Lung (tissue), 10 donors: ENCODE data around the gene U2AF1. TPM values are rescaled to one million over a fixed set of nuclear protein-coding genes. Genes with fewer than 3 reads are reported as not detected.
"Not testable (repeated sequence)": the region's sequence is repeated elsewhere in the genome, so short reads cannot be mapped to it uniquely, and the experiment has no call there.

Experiments used
- ATAC-seq: fragments of 200-7000 bp; cut with Tn5 transposase; one replicate; pipeline ENCODE4 v1.9.1; 2020; ENCODE audit warnings: moderate number of reproducible peaks; ENCODE audit not compliant: insufficient read depth, low FRiP score
- DNase-seq, 3 donors: peaks; one replicate each; pipeline ENCODE4 v3.0.0-alpha.2; 2013 to 2017
- H3K27ac ChIP-seq, 2 donors: one replicate each; pipeline ENCODE4 v1.5.1; 2013; ENCODE audit warnings: mild to moderate bottlenecking in 2 of 2, moderate library complexity in 2 of 2, control low read depth in 1 of 2, inconsistent platforms in 1 of 2, low read depth in 1 of 2, low read length in 1 of 2
- H3K27me3 ChIP-seq, 3 donors: one replicate each; pipeline ENCODE4 v1.5.1; 2013; ENCODE audit warnings: low read length in 2 of 3; ENCODE audit not compliant: control insufficient read depth in 3 of 3, insufficient read depth in 3 of 3
- H3K36me3 ChIP-seq, 4 donors: one replicate each; pipeline ENCODE4 v1.5.1; 2013; ENCODE audit warnings: low read length in 4 of 4, mild to moderate bottlenecking in 1 of 4, moderate library complexity in 1 of 4; ENCODE audit not compliant: control insufficient read depth in 4 of 4, insufficient read depth in 4 of 4
- H3K4me1 ChIP-seq, 5 donors: one replicate each; pipeline ENCODE4 v1.5.1; 2013; ENCODE audit warnings: low read length in 5 of 5, mild to moderate bottlenecking in 2 of 5, moderate library complexity in 1 of 5; ENCODE audit not compliant: control insufficient read depth in 5 of 5, insufficient read depth in 5 of 5
- H3K4me3 ChIP-seq: one replicate; pipeline ENCODE4 v1.5.1; 2013; ENCODE audit warnings: mild to moderate bottlenecking, control low read depth, moderate library complexity
- H3K9ac ChIP-seq, 2 donors: one replicate each; pipeline ENCODE4 v1.5.1; 2013; ENCODE audit warnings: low read length in 2 of 2, control low read depth in 1 of 2; ENCODE audit not compliant: insufficient read depth in 1 of 2
- H3K9me3 ChIP-seq, 4 donors: one replicate each; pipeline ENCODE4 v1.5.1; 2013; ENCODE audit warnings: low read length in 3 of 4, mild to moderate bottlenecking in 1 of 4, moderate library complexity in 1 of 4; ENCODE audit not compliant: control insufficient read depth in 4 of 4, insufficient read depth in 3 of 4
- WGBS, 2 donors: extraction: QIAGEN DNeasy Blood & Tissue Kit; methylation state at CpG; one replicate each; pipeline ENCODE4 v1.1.7; 2013; 5-methylcytosine and 5-hydroxymethylcytosine counted together
- polyA plus RNA-seq, 2 donors: library from polyadenylated mRNA; stranded (reverse); fragments of 200-250 nt; gene quantifications; one replicate each; pipeline ENCODE4 v1.2.1, GENCODE V29; 2013
- total RNA-seq, 2 donors: library from RNA; depleted of rRNA in 1 of 2; stranded (reverse); fragments of >200 nt in 1 of 2; gene quantifications; one replicate each; pipeline ENCODE4 v1.2.1, GENCODE V29; 2014 to 2021
- donor health status: Bipolar disorder and iron deficiency.
- donor health status: healthy.
- donor health status: DM: yes; HTN: yes; CAD: no.

The U2AF1 gene
- total and polyA plus RNA-seq, 4 donors: 18.6 to 87.3 (median 60.0) TPM

GRCh38 chr21:43075170-43076022 lies 32.0 kb downstream of the U2AF1 start, which contains the start of gene CBS:
CBS (minus strand) TSS chr21:43075835; CDS start chr21:43072193, 3,642 bp downstream.
- not testable (repeated sequence) for H3K36me3 ChIP-seq, H3K27ac ChIP-seq, H3K4me3 ChIP-seq, H3K9me3 ChIP-seq, H3K27me3 ChIP-seq, H3K9ac ChIP-seq, H3K4me1 ChIP-seq, DNase-seq
- peak; percentile 27 for ATAC-seq
- no CpG with 5 or more reads among the region's 84 CpGs for WGBS, 2 donors

GRCh38 chr21:43074401-43075169 lies 32.8 kb downstream of the U2AF1 start:
- not testable (repeated sequence) for H3K27ac ChIP-seq, H3K36me3 ChIP-seq, H3K4me3 ChIP-seq, H3K9me3 ChIP-seq, DNase-seq, H3K27me3 ChIP-seq, H3K4me1 ChIP-seq, H3K9ac ChIP-seq
- no CpG with 5 or more reads among the region's 74 CpGs for WGBS, 2 donors
- peak; percentile 34 for ATAC-seq

DNA sequence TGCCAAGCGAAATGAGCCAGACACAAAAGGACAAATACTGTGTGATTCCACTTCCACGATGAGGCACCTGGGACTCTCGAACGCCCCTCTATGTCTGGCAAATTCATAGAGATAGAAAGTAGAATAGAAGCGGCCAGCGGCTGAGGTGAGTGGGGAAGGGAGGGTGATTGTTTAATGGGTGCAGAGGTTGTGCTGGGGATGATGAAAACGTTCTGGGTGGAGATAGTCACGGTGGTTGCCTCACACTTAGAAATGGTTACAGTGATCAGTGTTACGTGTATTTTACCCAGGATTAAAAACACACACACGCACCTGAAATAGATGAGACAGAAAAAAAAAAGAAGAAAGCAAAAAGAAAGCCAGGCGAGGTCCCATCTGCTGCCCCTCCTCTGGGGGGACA lies 34.6 kb downstream of the U2AF1 start:
- not testable (repeated sequence) for H3K4me3 ChIP-seq, DNase-seq, H3K27me3 ChIP-seq, ATAC-seq, H3K27ac ChIP-seq, H3K9ac ChIP-seq, H3K9me3 ChIP-seq, H3K4me1 ChIP-seq, H3K36me3 ChIP-seq
- no CpG with 5 or more reads among the region's 11 CpGs for WGBS, 2 donors

- not testable (repeated sequence) for H3K4me1 ChIP-seq, H3K27me3 ChIP-seq, H3K9me3 ChIP-seq, ATAC-seq, H3K27ac ChIP-seq, H3K9ac ChIP-seq, H3K4me3 ChIP-seq, H3K36me3 ChIP-seq, DNase-seq
- WGBS, 2 donors: 100% methylated on average over 1 of the region's 10 CpGs; no CpG with 5 or more reads in 1 of the 2 donors
Measured at GRCh38 chr21:43069682-43070081, 37.7 kb downstream of the U2AF1 start.

- not testable (repeated sequence) for H3K9me3 ChIP-seq, H3K36me3 ChIP-seq, ATAC-seq, H3K27me3 ChIP-seq, H3K4me3 ChIP-seq, H3K4me1 ChIP-seq, H3K9ac ChIP-seq, DNase-seq, H3K27ac ChIP-seq
- WGBS, 2 donors: 89 to 100% methylated on average over 1 to 4 of the region's 12 CpGs
Measured at GRCh38 chr21:43068065-43068464, 39.3 kb downstream of the U2AF1 start.

DNA sequence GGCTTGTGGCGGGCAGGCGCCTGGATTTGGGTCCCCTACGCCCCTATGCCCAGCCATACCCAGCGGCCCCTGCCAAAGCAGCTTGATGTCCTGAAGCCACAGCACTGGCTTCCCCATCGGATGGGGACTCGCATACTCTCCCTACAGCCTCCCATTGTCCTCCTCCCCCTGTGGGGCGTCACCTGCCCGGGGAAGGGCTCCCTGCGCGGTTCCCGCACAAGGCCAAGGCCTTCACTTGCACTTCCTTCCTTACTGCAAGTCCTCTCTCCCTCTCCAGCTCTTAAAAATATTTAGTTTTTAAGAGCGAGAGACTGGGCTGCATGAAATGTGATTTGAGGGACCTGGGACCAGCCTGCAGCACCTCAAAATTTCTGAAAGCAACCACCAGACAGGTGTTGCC lies 40.7 kb downstream of the U2AF1 start:
- not testable (repeated sequence) for H3K27me3 ChIP-seq, H3K36me3 ChIP-seq, DNase-seq, ATAC-seq, H3K4me1 ChIP-seq, H3K9ac ChIP-seq, H3K4me3 ChIP-seq, H3K9me3 ChIP-seq, H3K27ac ChIP-seq
- WGBS, 2 donors: 85 to 89% methylated on average over 1 to 8 of the region's 12 CpGs

GRCh38 chr21:43065991-43066390 lies 41.4 kb downstream of the U2AF1 start:
- H3K36me3 ChIP-seq, ATAC-seq, H3K4me1 ChIP-seq, H3K27ac ChIP-seq, DNase-seq, H3K27me3 ChIP-seq, H3K4me3 ChIP-seq, H3K9ac ChIP-seq, H3K9me3 ChIP-seq: not testable (repeated sequence)
- WGBS, 2 donors: 97% methylated on average over 18 of the region's 30 CpGs; no CpG with 5 or more reads in 1 of the 2 donors
